GM18858 (cell line): Measurements from ENCODE around the gene ARHGAP25.

Source experiments
- ATAC-seq: cut with Tn5 transposase; IDR thresholded peaks from one replicate; pipeline ENCODE4 v1.9.1; 2021; ENCODE audit not compliant: unreplicated experiment

Gene ARHGAP25

GRCh38 chr2:68828887-68829708 is 94.5 kb downstream of the ARHGAP25 start:
- ATAC-seq = no peak

- ATAC-seq = no peak
These were observed 95.1 kb downstream of the ARHGAP25 start for GRCh38 chr2:68829749-68830148.

GRCh38 chr2:68831686-68832232 is 97.1 kb downstream of the ARHGAP25 start:
- ATAC-seq = no peak

GRCh38 chr2:68832233-68832869 is 97.7 kb downstream of the ARHGAP25 start:
- no peak for ATAC-seq

GRCh38 chr2:68833162-68833561 is 98.6 kb downstream of the ARHGAP25 start:
- ATAC-seq = no peak

- no peak for ATAC-seq
These were observed 100.2 kb downstream of the ARHGAP25 start for GRCh38 chr2:68834737-68835376.

- ATAC-seq = no peak
These were observed 101.0 kb downstream of the ARHGAP25 start for GRCh38 chr2:68835621-68836020.

GRCh38 chr2:68837164-68837860 is 102.7 kb downstream of the ARHGAP25 start:
- ATAC-seq = no peak

GRCh38 chr2:68837861-68838341 is 103.3 kb downstream of the ARHGAP25 start:
- ATAC-seq = peak; percentile 65

- ATAC-seq = no peak
These were observed 104.0 kb downstream of the ARHGAP25 start for GRCh38 chr2:68838641-68839040.

- no peak for ATAC-seq
These were observed 104.7 kb downstream of the ARHGAP25 start for GRCh38 chr2:68839260-68839833.

GRCh38 chr2:68845043-68845442 is 110.4 kb downstream of the ARHGAP25 start:
- ATAC-seq = no peak

GRCh38 chr2:68846091-68846490 is 111.5 kb downstream of the ARHGAP25 start:
- ATAC-seq = no peak

GRCh38 chr2:68847751-68848150 is 113.1 kb downstream of the ARHGAP25 start:
- no peak for ATAC-seq

- ATAC-seq = no peak
These were observed 115.0 kb downstream of the ARHGAP25 start for GRCh38 chr2:68849579-68850030.

GRCh38 chr2:68850524-68850923 is 115.9 kb downstream of the ARHGAP25 start:
- ATAC-seq = no peak

GRCh38 chr2:68853035-68853434 is 118.4 kb downstream of the ARHGAP25 start:
- ATAC-seq = no peak

- ATAC-seq = no peak
These were observed 119.3 kb downstream of the ARHGAP25 start for GRCh38 chr2:68853915-68854314.

GRCh38 chr2:68854476-68854875 is 119.9 kb downstream of the ARHGAP25 start:
- ATAC-seq = no peak

- ATAC-seq = no peak
These were observed 120.9 kb downstream of the ARHGAP25 start for GRCh38 chr2:68855550-68855949.
